Uterus (tissue), 2 donors: ENCODE measurements around the gene SERPINI1.

Experiments used
- CTCF ChIP-seq, 4 experiments: fragments of 200-600 bp in 2 of 4; fragments of 450-650 bp in 2 of 4; sonication (generic) in 2 of 4; IDR thresholded peaks; one replicate each; pipeline ENCODE4 v1.5.1; 2016 to 2019; ENCODE audit warnings: antibody characterized with exemption in 4 of 4, mild to moderate bottlenecking in 2 of 4, moderate library complexity in 1 of 4
- POLR2A ChIP-seq, 2 donors: fragments of 450-650 bp; IDR thresholded peaks; one replicate each; pipeline ENCODE4 v1.6.1; 2016; ENCODE audit warnings: antibody characterized with exemption in 2 of 2, mild to moderate bottlenecking in 1 of 2, moderate library complexity in 1 of 2

GRCh38 chr3:167761302-167761701, 25.8 kb downstream of the SERPINI1 start:
- no peak for TF ChIP-seq CTCF (IDR thresholded peaks at IDR 0.05)
- no peak for TF ChIP-seq POLR2A (IDR thresholded peaks at IDR 0.05)
